Bronchial epithelial cell (primary cell): ENCODE results near the gene PYGB. TPM values are rescaled to one million over a fixed set of nuclear protein-coding genes. Genes with fewer than 3 reads are reported as not detected.

Experiments
- DNase-seq: peaks from one replicate; pipeline ENCODE4 v3.0.0-alpha.2; 2010; ENCODE audit warnings: low read depth
- FAIRE-seq: peaks from 2 replicates; lab custom pipeline; 2011; peaks lifted over from hg19 to GRCh38; lab: Jason Lieb, UNC
- H3K27me3 ChIP-seq: 2 replicates; pipeline ENCODE4 v1.5.1; 2011; ENCODE audit warnings: low read length; ENCODE audit not compliant: control insufficient read depth, insufficient read depth
- H3K36me3 ChIP-seq: 2 replicates; pipeline ENCODE4 v1.5.1; 2011; ENCODE audit warnings: low read length; ENCODE audit not compliant: control insufficient read depth, insufficient read depth
- H3K4me3 ChIP-seq: 2 replicates; pipeline ENCODE4 v1.5.1; 2011; ENCODE audit warnings: mild to moderate bottlenecking, low read depth, low read length, control low read depth
- total RNA-seq: library from RNA; depleted of rRNA; stranded (reverse); fragments of >200 nt; gene quantifications from 2 replicates; pipeline ENCODE4 v1.2.1, GENCODE V29; 2014
- TF ChIP-seq, protein P1 (sequence below): IDR thresholded peaks from 2 replicates; pipeline ENCODE4 v1.5.1; 2011; ENCODE audit warnings: mild to moderate bottlenecking, moderate library complexity, low read length, control low read depth, inconsistent platforms; ENCODE audit not compliant: insufficient read depth, severe bottlenecking

The PYGB gene
- total RNA-seq, 1 donor from 2014 or later, result 213 TPM

DNA sequence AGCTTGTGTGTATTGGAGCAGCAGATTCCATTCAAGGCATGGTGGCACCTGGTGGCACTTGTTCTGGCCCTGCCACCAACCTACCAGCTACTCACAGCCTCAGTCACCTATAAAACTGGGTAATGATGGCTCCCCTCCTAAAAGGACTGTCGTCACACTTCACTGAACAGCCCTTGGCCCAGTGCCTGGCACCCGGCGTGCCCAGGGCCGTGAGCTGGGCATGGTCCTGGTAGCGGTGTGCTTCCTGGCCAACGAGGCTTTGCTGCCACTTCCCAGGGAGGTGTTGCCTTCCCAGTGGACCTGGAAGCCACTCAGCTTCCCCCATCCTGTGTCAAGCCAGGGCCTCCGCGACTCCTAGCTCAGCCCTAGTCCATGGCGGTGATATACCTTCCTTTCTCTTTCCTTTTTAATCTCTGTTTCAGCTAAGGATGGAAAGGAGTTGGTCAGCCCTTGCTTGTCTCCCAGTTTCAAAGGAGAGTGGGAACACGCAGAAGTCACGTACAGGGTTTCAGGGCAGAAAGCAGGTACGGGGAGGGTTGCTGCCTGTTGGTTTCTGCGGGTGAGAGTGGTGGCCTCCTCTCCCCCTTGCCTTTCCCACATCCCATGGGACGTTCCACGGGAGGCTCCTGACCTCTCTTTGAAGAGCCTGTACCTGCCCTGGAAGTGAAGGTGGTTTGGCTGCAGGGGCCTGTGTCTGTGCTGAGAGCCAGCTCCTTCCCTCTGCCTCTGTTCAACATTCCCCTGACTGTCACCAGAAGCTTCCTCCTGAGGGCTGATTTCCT lies 26.9 kb upstream of the PYGB start:
- Histone ChIP-seq H3K4me3 (no peak overlapping the region), H3K27me3 (no peaks in the 10 kb centered on the region), H3K36me3 (peaks cover 24% of the 10 kb centered on the region)
- TF ChIP-seq, protein P1, sequence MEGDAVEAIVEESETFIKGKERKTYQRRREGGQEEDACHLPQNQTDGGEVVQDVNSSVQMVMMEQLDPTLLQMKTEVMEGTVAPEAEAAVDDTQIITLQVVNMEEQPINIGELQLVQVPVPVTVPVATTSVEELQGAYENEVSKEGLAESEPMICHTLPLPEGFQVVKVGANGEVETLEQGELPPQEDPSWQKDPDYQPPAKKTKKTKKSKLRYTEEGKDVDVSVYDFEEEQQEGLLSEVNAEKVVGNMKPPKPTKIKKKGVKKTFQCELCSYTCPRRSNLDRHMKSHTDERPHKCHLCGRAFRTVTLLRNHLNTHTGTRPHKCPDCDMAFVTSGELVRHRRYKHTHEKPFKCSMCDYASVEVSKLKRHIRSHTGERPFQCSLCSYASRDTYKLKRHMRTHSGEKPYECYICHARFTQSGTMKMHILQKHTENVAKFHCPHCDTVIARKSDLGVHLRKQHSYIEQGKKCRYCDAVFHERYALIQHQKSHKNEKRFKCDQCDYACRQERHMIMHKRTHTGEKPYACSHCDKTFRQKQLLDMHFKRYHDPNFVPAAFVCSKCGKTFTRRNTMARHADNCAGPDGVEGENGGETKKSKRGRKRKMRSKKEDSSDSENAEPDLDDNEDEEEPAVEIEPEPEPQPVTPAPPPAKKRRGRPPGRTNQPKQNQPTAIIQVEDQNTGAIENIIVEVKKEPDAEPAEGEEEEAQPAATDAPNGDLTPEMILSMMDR, result no peak
- no peak for FAIRE-seq
- DNase-seq, result no peak

DNA sequence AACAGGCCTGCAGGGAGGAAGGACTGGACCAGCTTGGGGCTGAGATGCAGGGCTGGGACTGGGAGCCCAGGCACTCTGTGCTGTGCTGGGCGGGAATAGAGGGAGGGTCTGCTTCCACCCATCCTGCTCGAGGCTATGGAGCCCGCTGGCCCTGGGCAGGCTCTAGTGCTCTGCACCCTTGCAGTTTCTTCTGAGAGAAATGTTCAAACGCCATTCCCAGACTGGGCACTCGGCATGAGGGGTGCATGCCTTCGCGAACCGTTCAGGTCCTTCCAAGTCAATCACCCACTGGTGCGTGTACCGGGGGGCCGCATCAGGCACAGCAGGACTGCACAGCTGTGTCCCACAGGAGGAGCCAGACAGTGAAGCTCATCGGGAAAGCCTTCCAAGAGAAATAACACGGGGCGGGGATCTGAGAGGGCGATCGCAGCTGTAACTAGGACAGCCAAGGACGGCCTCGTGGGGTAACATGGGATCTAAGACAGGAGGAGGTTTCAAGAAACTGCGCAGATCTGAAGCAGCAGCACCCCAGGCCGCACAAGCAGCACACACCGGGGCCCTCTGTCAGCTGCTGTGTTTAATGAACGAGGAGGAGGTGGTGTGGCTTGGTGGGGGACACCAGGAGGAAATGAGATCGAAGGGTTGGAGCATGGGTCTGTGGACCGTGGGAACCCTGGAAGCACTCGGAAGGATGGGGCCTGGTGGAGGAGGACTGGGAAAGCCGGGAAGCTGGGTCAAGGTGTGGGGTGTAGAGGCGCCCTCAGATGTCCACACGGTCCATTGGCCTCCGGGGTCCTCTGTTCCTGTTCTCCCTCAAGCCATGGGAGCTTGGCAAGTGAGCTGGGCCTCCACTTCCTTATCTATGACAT lies 26.1 kb upstream of the PYGB start:
- Histone ChIP-seq H3K36me3 (peaks cover 21% of the 10 kb centered on the region), H3K27me3 (no peaks in the 10 kb centered on the region), H3K4me3 (no peak overlapping the region)
- TF ChIP-seq, protein P1, result no peak
- DNase-seq (no peak), FAIRE-seq (no peak)

DNA sequence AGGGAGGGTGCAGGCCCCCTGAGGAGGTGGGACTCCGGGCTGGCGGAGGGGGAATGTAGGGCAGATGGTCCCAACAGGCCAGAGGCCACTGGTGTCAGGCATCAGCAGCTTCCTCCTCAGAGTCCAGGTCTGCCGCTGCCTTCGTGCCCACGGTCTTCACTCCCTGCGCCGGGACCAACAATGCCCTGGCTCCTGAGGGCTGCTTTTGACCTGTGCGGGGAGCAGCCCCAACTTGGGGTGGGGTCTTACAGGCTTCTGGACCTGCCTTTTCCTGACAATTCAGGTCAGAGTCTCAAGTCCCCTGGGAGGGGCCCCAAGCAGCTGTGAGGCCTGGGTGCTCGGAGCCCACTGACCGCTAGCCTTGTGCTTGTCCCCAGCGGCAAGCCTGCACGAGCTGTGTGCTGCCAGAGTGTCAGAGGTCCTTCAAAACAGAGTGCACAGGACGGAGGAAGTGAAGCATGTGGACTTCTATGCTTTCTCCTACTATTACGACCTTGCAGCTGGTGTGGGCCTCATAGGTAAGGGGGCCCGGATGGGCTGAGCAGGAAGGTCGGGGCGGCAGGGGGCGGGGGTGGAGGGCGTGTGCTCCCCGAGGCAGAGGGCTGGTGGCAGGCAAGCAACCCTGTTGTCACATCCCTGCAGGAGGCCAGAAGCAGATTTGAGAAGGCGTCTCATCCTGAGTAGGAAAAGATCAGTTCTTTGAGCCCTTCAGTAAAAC lies 25.3 kb upstream of the PYGB start:
- DNase-seq (no peak), FAIRE-seq (no peak)
- peaks cover 15% of the 10 kb centered on the region for H3K36me3 ChIP-seq

DNA sequence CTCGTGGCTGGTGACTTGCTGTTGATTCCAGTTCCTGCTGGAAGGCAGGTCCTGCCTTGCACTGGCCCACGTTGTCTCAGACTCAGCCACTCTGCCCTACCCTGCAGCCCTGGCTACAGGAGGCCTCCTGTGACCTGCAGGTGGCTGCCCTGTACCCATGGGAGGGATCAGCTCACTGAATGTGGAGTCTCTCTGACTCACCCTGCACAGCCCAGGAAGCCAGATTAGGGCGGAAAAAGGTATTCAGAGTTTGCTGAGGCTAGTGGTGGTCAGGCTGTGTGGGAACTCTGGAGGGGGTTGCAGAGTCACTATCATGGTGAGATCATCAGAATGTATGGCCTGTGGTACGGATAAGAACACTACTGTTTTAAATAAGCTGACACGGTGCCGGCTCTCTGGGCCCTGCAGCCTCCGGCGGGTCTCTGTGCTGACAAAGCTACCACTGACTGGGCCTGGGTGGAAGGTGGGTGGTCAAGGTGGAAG lies 24.7 kb upstream of the PYGB start:
- TF ChIP-seq, protein P1, result peak; percentile 51
- FAIRE-seq (peak; percentile 66), DNase-seq (peak; percentile 99)
- Histone ChIP-seq H3K4me3 (no peak overlapping the region), H3K27me3 (no peaks in the 10 kb centered on the region), H3K36me3 (peaks cover 15% of the 10 kb centered on the region)

More for the DNA sequence above, 25.3 kb upstream of the PYGB start:
- no peak overlapping the region for H3K4me3 ChIP-seq
- no peaks in the 10 kb centered on the region for H3K27me3 ChIP-seq
- TF ChIP-seq, protein P1, result no peak

DNA sequence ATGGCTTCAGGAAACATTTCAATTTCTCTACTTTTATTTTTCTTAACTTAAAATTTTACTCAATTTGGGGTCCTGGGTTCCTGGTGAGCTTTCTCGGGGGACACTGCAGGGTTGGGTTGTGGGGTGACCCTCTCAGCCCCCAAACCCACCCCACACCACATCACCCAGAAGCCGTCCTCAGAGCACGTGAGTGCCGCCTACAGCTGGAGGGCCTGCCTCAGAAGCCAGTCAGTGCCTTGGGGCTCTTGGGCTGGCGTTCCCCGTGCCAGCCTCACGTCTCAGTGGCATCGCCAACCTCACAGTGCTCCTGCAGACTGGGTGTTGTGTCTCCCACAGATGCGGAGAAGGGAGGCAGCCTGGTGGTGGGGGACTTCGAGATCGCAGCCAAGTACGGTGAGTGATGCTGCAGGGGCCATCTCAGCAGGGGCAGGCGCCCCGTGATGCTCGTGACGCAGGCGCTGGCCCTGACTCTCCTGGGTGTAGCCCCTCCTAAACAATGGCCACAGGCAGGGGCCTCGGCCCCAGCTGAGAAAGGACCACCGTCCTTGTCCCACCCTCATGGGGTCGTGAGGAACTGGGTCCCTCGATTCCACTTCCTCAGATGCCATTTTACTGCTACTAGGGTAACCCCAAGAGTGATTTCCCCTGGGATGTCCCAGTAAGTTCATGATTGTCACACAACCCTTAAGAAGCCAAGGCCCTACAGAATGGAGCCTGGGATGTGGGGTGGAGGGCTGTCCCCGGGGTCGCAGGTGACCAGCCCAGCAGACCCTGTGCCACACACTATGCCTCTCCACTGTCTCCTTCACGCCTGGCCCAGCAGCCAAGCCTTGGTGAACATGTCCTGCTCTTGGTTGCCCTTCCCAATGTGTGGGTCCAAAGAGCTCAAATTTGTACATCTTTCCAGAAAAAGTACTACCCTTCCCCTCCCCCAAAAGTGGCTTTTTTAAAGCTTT lies 23.8 kb upstream of the PYGB start:
- DNase-seq, result no peak
- no peak overlapping the region for H3K4me3 ChIP-seq
- FAIRE-seq, result no peak
- H3K27me3 ChIP-seq, result no peaks in the 10 kb centered on the region
- TF ChIP-seq, protein P1, result no peak
- H3K36me3 ChIP-seq, result peaks cover 15% of the 10 kb centered on the region
